PC-9 (cell line): ENCODE data around the gene AKR7A2. TPM values are rescaled to one million over a fixed set of nuclear protein-coding genes. Genes with fewer than 3 reads are reported as not detected.

Source experiments
- BruUV-seq: library from RNA; stranded (reverse); fragments of 400-500 nt; replicated peaks from 2 replicates; lab custom pipeline; 2021; lab: Mats Ljungman, UMichigan
- CTCF ChIA-PET: fragments of 300-600 bp; sonication (Branson Sonifier 250); formaldehyde crosslinking; loops from one replicate; lab custom pipeline; 2022; ENCODE audit warnings: antibody characterized with exemption; lab: Charles Lee
- POLR2A ChIA-PET: fragments of 300-600 bp; sonication (Branson Sonifier 250); formaldehyde crosslinking; loops from one replicate; lab custom pipeline; 2022; ENCODE audit warnings: antibody characterized with exemption; ENCODE audit not compliant: unreplicated experiment; lab: Charles Lee
- DNase-seq, 2 experiments: peaks; one replicate each; pipeline versions ENCODE4 v3.0.0 to v3.0.0-alpha.2; 2015 to 2022; ENCODE audit warnings: mixed read lengths in 1 of 2
- H2AFZ ChIP-seq: fragments of 200-600 bp; sonication (generic); 2 replicates; pipeline ENCODE4 v1.8.1; 2017; ENCODE audit warnings: antibody characterized with exemption
- H3F3A ChIP-seq: fragments of 200-600 bp; sonication (generic); 2 replicates; pipeline ENCODE4 v1.8.1; 2017; ENCODE audit warnings: antibody characterized with exemption, mild to moderate bottlenecking, low read depth; ENCODE audit not compliant: insufficient read depth
- H3K27ac ChIP-seq: fragments of 200-600 bp; sonication (generic); 2 replicates; pipeline ENCODE4 v1.6.1; 2016; ENCODE audit warnings: mixed run types
- H3K27me3 ChIP-seq: fragments of 200-600 bp; sonication (generic); 2 replicates; pipeline ENCODE4 v1.6.1; 2016; ENCODE audit warnings: low read depth, mixed run types; ENCODE audit not compliant: insufficient read depth
- H3K36me3 ChIP-seq: fragments of 200-600 bp; sonication (generic); 2 replicates; pipeline ENCODE4 v1.6.1; 2016; ENCODE audit warnings: low read depth, mixed run types
- H3K4me1 ChIP-seq: fragments of 200-600 bp; sonication (generic); replicated peaks from 2 replicates; pipeline ENCODE4 v1.6.1; 2016; ENCODE audit warnings: mixed run types; ENCODE audit not compliant: insufficient read depth
- H3K4me2 ChIP-seq: fragments of 200-600 bp; sonication (generic); 2 replicates; pipeline ENCODE4 v1.6.1; 2017; ENCODE audit warnings: mixed run types
- H3K4me3 ChIP-seq: fragments of 200-600 bp; sonication (generic); 2 replicates; pipeline ENCODE4 v1.6.1; 2016; ENCODE audit warnings: mixed run types
- H3K79me2 ChIP-seq: fragments of 200-600 bp; sonication (generic); 2 replicates; pipeline ENCODE4 v1.6.1; 2017; ENCODE audit warnings: low read depth, mixed run types
- H3K9me2 ChIP-seq: fragments of 200-600 bp; sonication (generic); 2 replicates; pipeline ENCODE4 v1.8.1; 2017; ENCODE audit warnings: mild to moderate bottlenecking; ENCODE audit not compliant: insufficient read depth
- H3K9me3 ChIP-seq: fragments of 200-600 bp; sonication (generic); 2 replicates; pipeline ENCODE4 v1.8.1; 2016; ENCODE audit warnings: low read depth; ENCODE audit not compliant: insufficient read depth
- H4K20me1 ChIP-seq: fragments of 200-600 bp; sonication (generic); 2 replicates; pipeline ENCODE4 v1.8.1; 2017; ENCODE audit not compliant: insufficient read depth
- CTCF ChIP-seq: fragments of 200-600 bp; sonication (generic); conservative IDR thresholded peaks from 2 replicates; pipeline ENCODE4 v1.6.1; 2017; ENCODE audit warnings: mixed run types, antibody characterized with exemption, mild to moderate bottlenecking, moderate library complexity
- EZH2 ChIP-seq: fragments of 200-600 bp; sonication (generic); IDR thresholded peaks from 2 replicates; pipeline ENCODE4 v1.8.0; 2017; ENCODE audit warnings: antibody characterized with exemption, low read depth
- intact Hi-C: fragments of 100-400 bp; cut with micrococcal nuclease; formaldehyde crosslinking; loops from one replicate; pipeline ENCODE4 v1.10.0; 2022; ENCODE audit not compliant: unreplicated experiment
- total RNA-seq: library from RNA; stranded (reverse); gene quantifications from 2 replicates; pipeline ENCODE4 v1.2.3, GENCODE V29; 2021

AKR7A2 gene
- total RNA-seq, 1 experiment from 2014 or later, result 79.6 TPM

DNA sequence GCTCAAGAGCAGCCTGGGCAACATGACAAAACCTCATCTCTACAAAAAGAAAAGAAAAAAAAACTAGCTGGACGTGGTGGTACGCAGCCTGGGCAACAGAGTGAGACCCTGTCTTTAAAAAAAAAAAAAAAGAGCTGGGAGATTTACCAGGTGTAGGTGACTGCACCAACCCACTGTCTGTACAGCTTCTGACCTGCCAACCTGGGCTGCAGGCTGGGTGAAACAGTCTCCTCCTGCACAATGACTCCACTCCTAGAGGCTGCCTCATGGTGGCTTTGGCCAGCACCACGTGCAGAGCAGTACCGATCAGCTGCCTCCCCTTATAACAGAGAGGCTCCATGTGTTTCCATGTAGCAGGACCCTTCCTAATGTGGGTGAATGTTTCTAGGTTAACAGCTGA, 56.7 kb downstream of the AKR7A2 start:
- Histone ChIP-seq H3K4me3 (no peak overlapping the region), H3K79me2 (peaks cover 50% of the 10 kb centered on the region), H3K9me3 (no peaks in the 10 kb centered on the region), H4K20me1 (peaks cover 21% of the 10 kb centered on the region), H3K4me1 (peaks cover 14% of the 10 kb centered on the region), H3K36me3 (no peaks in the 10 kb centered on the region), H3K4me2 (no peak overlapping the region), H3F3A (no peaks in the 10 kb centered on the region; the same call in 1 of the 2 replicates), H3K9me2 (no peaks in the 10 kb centered on the region), H3K27ac (no peak overlapping the region), H3K27me3 (no peaks in the 10 kb centered on the region), H2AFZ (no peak overlapping the region)
- intact Hi-C loops, result no loop called here
- TF ChIP-seq EZH2, result no peak
- TF ChIP-seq CTCF, result no peak
- CTCF ChIA-PET, result no interaction called here
- no TSS peak for BruUV-seq
- POLR2A ChIA-PET, result no interaction called here
- no peak for DNase-seq

DNA sequence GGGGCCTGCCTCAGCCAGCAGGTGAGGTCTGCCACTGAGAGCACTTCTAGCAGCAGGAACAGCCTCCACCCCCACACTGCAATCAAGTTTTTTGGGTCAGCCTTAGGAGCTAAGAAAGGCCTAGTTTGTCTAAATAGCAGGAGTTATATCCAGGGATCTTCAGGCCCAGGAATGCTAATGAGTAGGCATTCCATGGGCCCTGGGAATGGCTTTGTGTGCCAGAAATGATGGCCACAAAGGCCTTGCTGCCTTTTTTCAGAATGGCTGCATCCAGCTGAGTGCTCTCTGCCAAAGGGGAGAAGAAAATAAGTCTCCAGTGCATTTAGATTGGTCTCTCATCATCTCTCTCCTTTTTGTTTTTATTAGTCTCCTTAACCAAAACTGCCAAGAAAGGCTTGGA, 57.5 kb downstream of the AKR7A2 start:
- no peaks in the 10 kb centered on the region for H3K9me3 ChIP-seq
- intact Hi-C loops, result loop anchor here (5.0 kb wide), 2 partner anchors 58 to 398 kb away; partner anchors contain the start of genes AKR7A2 and SLC66A1
- no TSS peak for BruUV-seq
- H3K4me1 ChIP-seq, result peaks cover 16% of the 10 kb centered on the region
- H3K36me3 ChIP-seq, result no peaks in the 10 kb centered on the region
- no peak overlapping the region for H2AFZ ChIP-seq
- H3F3A ChIP-seq, result no peaks in the 10 kb centered on the region; the same call in 1 of the 2 replicates
- H3K27me3 ChIP-seq, result no peaks in the 10 kb centered on the region
- no peak overlapping the region for H3K4me3 ChIP-seq
- H3K4me2 ChIP-seq, result no peak overlapping the region; the same call in 1 of the 2 replicates
- no peak for DNase-seq
- peaks cover 21% of the 10 kb centered on the region for H4K20me1 ChIP-seq
- H3K79me2 ChIP-seq, result peaks cover 59% of the 10 kb centered on the region
- H3K27ac ChIP-seq, result no peak overlapping the region
- ChIA-PET CTCF (no interaction called here), POLR2A (no interaction called here)
- no peak for TF ChIP-seq CTCF
- no peak for TF ChIP-seq EZH2
- no peaks in the 10 kb centered on the region for H3K9me2 ChIP-seq

Other genes starting within 250 kb of the AKR7A2 start
- 117 and 126 TPM in 2 replicates for gene UBR4, start 101.9 kb downstream of the AKR7A2 start, total RNA-seq
- gene EMC1, start 60.6 kb downstream of the AKR7A2 start, total RNA-seq, result 40.7 and 45.8 TPM in 2 replicates
- gene MRTO4, start 60.3 kb downstream of the AKR7A2 start, total RNA-seq, result 29.0 and 32.4 TPM in 2 replicates
- gene AKR7A3, start 23.4 kb downstream of the AKR7A2 start, total RNA-seq, result 1.9 and 2.5 TPM in 2 replicates
- 13.8 and 15.1 TPM in 2 replicates for gene SLC66A1, start 182 bp upstream of the AKR7A2 start, total RNA-seq
- 222 and 274 TPM in 2 replicates for gene CAPZB, start 173.4 kb upstream of the AKR7A2 start, total RNA-seq